GM12875 (cell line): ENCODE data around the gene NUP107.

Source experiments
- H3K4me3 ChIP-seq: one replicate; pipeline ENCODE4 v1.5.1; 2011; ENCODE audit warnings: low read depth, low read length, control low read depth
- TF ChIP-seq, protein P1 (sequence below): IDR thresholded peaks from 2 replicates; pipeline ENCODE4 v1.5.1; 2011; ENCODE audit warnings: low read depth, mild to moderate bottlenecking, control low read depth, inconsistent platforms, low read length, moderate library complexity, borderline replicate concordance; ENCODE audit not compliant: insufficient read depth

The NUP107 gene

DNA sequence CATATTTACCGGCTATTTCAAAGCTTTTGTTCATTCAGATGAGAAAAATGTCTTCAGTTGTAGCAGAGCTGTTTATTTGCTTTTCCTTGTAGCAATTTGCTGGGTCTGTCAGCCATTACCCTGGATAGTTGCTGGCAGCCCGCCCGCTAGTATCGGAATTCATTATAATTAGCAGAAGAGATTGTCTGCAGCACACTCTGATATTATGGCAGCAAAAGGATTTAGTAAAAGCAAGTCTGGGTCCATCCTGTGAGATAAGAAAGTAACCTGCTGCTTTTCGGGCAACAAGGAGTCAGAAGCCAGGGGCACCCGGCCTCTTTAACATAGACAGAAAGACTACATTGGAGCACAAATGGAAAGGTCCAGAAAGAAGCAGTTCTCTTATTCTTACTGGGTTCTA is 53.1 kb downstream of the NUP107 start:
- no peak overlapping the region for H3K4me3 ChIP-seq
- TF ChIP-seq, protein P1, sequence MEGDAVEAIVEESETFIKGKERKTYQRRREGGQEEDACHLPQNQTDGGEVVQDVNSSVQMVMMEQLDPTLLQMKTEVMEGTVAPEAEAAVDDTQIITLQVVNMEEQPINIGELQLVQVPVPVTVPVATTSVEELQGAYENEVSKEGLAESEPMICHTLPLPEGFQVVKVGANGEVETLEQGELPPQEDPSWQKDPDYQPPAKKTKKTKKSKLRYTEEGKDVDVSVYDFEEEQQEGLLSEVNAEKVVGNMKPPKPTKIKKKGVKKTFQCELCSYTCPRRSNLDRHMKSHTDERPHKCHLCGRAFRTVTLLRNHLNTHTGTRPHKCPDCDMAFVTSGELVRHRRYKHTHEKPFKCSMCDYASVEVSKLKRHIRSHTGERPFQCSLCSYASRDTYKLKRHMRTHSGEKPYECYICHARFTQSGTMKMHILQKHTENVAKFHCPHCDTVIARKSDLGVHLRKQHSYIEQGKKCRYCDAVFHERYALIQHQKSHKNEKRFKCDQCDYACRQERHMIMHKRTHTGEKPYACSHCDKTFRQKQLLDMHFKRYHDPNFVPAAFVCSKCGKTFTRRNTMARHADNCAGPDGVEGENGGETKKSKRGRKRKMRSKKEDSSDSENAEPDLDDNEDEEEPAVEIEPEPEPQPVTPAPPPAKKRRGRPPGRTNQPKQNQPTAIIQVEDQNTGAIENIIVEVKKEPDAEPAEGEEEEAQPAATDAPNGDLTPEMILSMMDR: no peak

DNA sequence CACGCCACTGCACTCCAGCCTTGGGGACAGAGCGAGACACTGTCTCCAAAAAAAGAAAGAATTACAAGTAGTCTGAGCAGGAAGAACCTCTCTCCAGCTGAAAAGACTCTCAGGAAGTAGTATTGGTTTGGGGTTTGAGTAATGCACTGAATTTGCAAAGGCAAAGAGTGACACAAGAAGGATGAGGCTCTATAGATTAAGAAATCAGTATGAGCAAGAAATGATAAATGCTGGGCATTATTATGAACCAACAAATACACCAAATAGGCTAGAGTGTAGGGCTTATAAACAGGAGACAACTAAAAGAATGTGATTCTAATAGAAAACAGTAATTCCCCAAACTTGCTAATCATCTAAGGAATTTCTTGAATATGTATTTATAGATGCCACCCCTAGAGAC is 56.6 kb downstream of the NUP107 start:
- no peak overlapping the region for H3K4me3 ChIP-seq
- TF ChIP-seq, protein P1: no peak

DNA sequence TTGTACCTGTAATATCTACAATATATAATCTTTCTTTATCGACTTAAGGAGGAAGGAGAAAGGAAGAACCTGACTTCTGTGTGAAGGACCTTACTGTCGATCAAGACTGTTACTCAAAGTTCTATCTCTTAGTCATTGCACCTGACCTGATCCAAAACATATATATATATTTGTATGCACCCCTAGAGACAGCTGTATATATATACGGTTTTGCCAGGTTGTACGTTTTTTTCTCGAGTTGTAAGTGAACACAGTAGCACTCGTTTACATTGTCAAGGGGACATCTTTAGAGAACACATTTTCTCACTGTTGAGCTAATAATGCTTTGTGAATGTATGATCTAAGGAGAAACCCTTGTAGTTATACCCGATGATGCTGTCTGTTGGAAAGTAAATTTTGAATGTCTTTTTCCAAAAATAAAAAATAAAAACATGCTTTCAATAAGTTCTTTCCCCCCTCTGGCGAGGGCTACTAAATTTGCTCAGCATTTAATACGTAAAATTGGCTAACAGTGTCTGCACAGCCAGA is 58.7 kb downstream of the NUP107 start:
- peak overlapping the region; percentile 77 for H3K4me3 ChIP-seq
- TF ChIP-seq, protein P1: no peak

DNA sequence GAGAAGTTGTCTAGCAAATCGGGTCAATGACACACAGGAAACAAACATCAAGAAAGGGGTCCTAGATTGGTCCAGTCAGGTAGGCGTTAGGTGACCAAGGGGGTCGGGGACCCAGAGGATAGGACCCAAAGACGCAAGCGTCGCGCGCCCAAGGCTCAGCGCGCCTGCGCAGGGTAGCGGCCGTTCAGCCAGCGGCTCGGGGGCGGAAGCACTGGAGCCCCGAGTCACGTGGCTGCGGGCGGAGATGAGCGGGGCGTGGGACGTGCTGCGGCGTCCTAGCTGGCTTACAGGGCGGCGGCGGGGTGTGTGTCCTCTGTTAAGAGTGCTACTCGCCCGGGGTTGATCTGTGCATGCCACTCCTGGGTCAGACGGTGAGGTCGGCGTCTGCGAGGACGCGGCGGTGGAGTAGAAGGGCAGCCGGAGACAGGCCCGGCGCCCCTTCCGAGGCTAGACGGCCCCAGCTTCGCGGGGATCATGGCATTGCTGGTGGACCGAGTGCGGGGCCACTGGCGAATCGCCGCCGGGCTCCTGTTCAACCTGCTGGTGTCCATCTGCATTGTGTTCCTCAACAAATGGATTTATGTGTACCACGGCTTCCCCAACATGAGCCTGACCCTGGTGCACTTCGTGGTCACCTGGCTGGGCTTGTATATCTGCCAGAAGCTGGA is 59.3 kb downstream of the NUP107 start, which contains the start of gene SLC35E3:
Gene SLC35E3, plus strand, starts transcription at position 273 of the 668 bp plus-strand sequence. Its CDS starts 202 bp downstream, at position 475.
- TF ChIP-seq, protein P1: no peak
- H3K4me3 ChIP-seq: peak within 1 kb of the TSS; percentile 77

DNA sequence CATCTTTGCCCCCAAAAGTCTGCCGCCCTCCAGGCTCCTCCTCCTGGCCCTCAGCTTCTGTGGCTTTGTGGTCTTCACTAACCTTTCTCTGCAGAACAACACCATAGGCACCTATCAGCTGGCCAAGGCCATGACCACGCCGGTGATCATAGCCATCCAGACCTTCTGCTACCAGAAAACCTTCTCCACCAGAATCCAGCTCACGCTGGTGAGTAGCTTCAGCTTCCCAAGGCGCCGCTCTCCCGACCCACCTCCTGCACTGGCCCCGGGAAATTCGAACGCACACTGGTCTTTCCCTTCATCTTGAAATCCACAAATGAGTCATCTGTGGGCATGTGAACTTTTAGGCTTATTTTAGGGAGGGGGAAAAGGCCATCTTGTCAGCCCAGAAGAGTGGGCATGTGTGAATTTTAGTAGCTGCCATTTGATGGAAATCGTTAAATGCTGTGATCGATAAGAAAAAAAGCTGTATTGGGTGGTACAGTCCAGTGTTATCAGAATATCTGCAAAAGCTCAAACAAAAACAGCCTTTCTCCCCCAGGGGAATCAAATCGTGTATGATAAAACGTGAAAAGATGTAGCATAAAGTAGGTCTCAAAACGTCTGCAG is 59.9 kb downstream of the NUP107 start:
- TF ChIP-seq, protein P1: no peak
- H3K4me3 ChIP-seq: peak overlapping the region; percentile 77

DNA sequence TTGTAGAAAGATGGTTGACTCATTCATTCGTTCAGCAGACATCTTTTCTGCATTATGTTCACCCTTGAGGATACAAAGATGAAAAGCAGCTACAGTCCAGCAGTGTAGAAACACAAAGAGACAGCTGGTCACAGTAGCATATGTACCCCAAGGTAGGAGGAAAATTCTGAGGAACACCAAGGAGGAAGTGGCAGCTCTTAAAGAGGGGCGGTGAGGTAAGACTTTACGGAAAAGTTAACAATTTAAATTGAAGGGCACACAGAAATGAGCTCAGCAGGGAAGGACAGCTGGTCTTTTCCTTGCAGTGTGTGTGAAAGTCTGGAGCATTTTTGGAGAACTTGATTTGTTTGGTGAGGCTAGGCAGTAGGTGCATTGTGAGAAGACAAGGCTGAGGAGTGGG is 62.7 kb downstream of the NUP107 start:
- TF ChIP-seq, protein P1: no peak
- H3K4me3 ChIP-seq: no peak overlapping the region

DNA sequence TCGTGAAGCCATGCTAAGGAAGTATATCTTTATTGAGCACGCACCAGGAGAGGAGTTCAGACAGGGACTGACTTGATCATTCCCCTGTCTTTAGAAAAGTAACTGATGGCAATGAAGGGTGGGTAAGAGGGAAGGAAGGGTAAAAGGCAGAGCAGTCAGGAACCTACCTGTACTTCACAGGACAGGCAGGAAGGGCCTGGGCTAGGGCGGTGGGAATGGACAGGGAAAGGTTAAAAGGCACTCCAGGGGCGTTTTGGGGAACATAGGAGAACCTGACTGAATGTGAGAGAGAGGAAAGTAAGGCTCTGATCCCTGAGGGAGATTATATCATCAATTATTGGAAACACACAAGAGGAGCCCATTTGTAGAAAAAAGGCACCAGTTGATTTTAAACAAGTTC is 63.1 kb downstream of the NUP107 start:
- H3K4me3 ChIP-seq: no peak overlapping the region
- TF ChIP-seq, protein P1: no peak
